Activated T-helper 17 cell treated with anti-CD3 and anti-CD28 coated beads, Interleukin-2, amount 50 U/mL, for 72 hours (primary cell): ENCODE measurements around the gene PREPL. TPM values are rescaled to one million over a fixed set of nuclear protein-coding genes. Genes with fewer than 3 reads are reported as not detected.
"Not testable (repeated sequence)": the region's sequence is repeated elsewhere in the genome, so short reads cannot be mapped to it uniquely, and the experiment has no call there.

Experiments used
- ATAC-seq: fragments of 150-1000 bp; cut with Tn5 transposase; replicated peaks from 2 replicates; pipeline ENCODE4 v1.10.0; 2021; ENCODE audit warnings: mild to moderate bottlenecking, moderate library complexity
- H3K27ac Mint-ChIP-seq: one replicate; pipeline ENCODE4 v1.8.0; 2022; ENCODE audit warnings: mixed read lengths
- H3K27me3 Mint-ChIP-seq: one replicate; pipeline ENCODE4 v1.8.0; 2022; ENCODE audit warnings: mixed read lengths
- H3K36me3 Mint-ChIP-seq: one replicate; pipeline ENCODE4 v1.8.0; 2022; ENCODE audit warnings: low read depth, mild to moderate bottlenecking, mixed read lengths
- H3K4me1 Mint-ChIP-seq: one replicate; pipeline ENCODE4 v1.8.0; 2022; ENCODE audit warnings: mixed read lengths
- H3K4me3 Mint-ChIP-seq: one replicate; pipeline ENCODE4 v1.8.0; 2022; ENCODE audit warnings: mild to moderate bottlenecking, mixed read lengths
- H3K9me3 Mint-ChIP-seq: one replicate; pipeline ENCODE4 v1.8.0; 2022; ENCODE audit warnings: mixed read lengths
- total RNA-seq, 2 donors: library from RNA; stranded (reverse); gene quantifications; one replicate each; pipeline ENCODE4 v1.2.3, GENCODE V29; 2022

The PREPL gene
- total RNA-seq = 10 to 100 TPM; 29.0 to 30.8 TPM

DNA sequence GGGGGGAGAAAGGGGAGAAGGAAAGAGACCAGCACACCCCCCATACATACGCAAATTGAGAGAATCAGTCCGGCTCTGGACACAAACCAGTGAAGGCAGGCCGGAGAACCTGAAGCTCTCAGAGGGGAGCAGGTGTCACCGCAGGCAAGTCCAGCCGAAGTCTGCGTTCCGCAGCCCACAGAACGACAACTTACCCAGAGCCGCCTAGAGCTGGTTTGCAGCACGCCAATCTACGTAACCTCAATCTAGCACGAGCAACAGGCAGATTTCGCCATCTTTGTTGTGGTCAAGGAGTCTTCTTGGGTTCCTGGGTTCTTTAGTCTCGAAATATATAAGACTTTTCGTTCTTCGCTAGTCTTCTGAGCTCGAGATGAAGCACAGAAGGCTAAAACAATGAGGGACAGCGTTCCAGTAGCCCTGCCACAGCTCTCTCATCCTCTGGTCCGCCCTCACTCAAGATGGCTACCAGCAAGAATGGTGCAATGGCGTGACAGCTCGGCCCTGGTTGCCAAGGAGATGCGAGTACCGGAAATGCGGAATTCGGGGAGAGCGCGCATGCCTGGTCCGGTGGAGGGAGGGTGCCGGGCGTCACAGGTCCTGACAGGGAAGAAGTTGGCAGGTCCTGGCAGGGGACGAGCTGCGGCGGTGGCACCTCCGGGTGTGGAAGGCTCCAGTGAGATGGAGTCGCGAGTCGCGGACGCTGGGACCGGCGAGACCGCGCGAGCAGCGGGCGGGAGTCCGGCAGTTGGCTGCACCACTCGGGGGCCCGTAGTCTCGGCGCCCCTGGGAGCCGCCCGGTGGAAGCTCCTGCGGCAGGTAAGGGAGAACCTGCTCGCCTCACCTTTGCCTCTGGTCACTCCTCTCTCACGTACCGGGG, at the start of gene PREPL, which contains the start of gene CAMKMT:
PREPL (minus strand) TSS at position 165 of the 877 bp plus-strand sequence. CDS start 15,152 bp downstream, outside the sequence.
CAMKMT (plus strand) TSS at position 618 of the 877 bp plus-strand sequence.
- Mint-ChIP-seq H3K27me3 (no peaks in the 10 kb centered on the region), H3K4me3 (peak within 1 kb of the TSS; percentile 99), H3K27ac (peak within 1 kb of the TSS; percentile 99), H3K4me1 (peaks cover 23% of the 10 kb centered on the region), H3K36me3 (peaks cover 27% of the 10 kb centered on the region), H3K9me3 (no peaks in the 10 kb centered on the region)
- ATAC-seq = peak; percentile 88

DNA sequence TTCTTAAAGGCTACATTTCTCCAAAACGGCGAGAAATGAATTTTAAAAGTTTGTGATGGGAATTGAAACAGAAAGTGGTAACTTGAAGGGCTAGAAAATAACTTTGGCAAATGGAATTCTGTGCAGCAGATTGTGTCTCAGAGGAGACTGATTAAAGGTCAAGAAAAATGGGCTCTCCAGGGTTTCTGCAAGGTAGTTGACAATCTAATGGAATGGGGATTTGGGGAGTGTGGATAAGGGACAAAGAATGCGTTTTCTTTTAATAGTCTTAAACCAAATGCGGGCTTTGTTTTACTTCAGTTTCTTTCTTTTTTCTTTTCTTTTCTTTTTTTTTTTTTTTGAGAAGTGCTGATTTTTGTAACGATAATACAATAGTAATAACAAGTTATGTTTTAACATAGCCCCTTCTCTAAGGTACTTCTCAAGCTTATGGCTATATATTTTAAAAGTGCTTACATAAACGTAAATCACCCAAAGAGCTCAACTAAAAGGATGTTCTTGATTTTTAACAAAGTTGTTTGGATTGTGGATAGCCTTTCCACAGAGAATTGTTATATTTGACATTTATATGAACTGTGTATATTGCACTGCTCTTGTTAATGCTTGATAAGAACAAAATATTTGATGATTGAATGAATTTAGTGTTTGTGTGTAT, 37.1 kb upstream of the PREPL start:
- no peak overlapping the region for H3K27ac Mint-ChIP-seq
- no peaks in the 10 kb centered on the region for H3K9me3 Mint-ChIP-seq
- H3K4me3 Mint-ChIP-seq = no peak overlapping the region
- no peak for ATAC-seq
- peaks cover 4% of the 10 kb centered on the region for H3K4me1 Mint-ChIP-seq
- H3K27me3 Mint-ChIP-seq = no peaks in the 10 kb centered on the region
- H3K36me3 Mint-ChIP-seq = peaks cover 22% of the 10 kb centered on the region

DNA sequence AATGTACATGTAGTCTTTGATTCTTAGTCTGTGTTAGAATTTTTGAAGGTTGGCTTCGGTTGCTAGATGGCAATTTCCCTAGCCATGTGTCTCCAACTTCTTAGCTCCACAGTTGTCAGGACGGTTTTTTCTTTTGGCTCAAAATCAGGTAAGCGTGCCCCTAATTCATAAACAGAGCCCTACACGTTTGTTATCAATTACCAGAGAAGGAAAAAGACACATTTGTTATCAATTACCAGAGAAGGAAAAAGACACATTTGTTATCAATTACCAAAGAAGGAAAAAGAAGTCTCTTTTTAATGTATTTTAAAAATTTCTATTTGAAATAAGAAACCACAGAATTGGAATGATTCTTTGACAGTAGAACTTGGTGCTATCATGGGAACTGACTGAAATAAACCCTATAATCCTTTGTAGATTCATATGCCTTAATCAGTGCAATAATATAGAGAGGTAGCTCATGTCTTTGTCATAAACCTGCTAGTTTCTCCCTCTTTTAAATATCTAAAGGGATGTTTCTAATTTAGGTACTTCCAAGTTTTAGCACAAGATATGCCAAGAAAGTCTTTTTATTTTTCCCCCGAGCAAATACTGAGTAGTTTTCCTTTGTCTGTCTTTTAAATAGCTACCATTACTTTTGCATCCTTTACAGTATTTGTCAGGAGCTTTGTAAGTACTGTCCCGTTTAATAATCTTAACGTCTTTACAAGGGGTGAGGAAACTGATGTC, 36.3 kb upstream of the PREPL start:
- Mint-ChIP-seq H3K9me3 (no peaks in the 10 kb centered on the region), H3K4me3 (no peak overlapping the region), H3K36me3 (peaks cover 15% of the 10 kb centered on the region), H3K27me3 (no peaks in the 10 kb centered on the region), H3K4me1 (peaks cover 4% of the 10 kb centered on the region), H3K27ac (no peak overlapping the region)
- no peak for ATAC-seq

DNA sequence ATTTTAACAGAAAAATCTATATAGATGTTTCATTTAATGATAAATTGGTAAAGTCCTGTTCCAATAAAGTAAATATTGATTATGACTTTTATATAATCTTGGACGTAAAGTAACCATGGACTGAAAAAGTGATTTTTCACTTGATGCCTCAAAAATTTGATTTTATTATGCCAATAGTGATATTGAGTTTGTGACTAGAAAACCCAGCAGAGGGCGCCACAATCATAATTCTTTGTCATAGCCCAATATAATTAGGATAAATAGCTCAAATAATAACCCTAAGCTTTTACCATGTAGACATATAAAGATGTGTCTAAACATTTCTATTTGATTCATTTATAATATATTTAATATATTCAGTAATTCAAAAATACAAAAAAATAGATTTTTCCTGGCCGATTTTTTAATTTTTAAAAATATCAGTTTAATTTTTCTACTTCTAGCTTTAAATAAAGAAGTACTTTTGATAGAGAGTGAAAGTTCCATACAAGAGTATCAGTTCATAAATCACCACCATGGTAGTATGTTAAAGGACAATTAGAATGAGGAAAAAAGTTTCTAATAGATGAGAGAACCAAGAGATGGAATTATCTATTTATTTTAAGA, 31.1 kb upstream of the PREPL start:
- no peak for ATAC-seq
- Mint-ChIP-seq H3K4me3 (no peak overlapping the region), H3K27me3 (no peaks in the 10 kb centered on the region), H3K9me3 (no peaks in the 10 kb centered on the region), H3K4me1 (no peaks in the 10 kb centered on the region), H3K27ac (no peak overlapping the region), H3K36me3 (no peaks in the 10 kb centered on the region)

DNA sequence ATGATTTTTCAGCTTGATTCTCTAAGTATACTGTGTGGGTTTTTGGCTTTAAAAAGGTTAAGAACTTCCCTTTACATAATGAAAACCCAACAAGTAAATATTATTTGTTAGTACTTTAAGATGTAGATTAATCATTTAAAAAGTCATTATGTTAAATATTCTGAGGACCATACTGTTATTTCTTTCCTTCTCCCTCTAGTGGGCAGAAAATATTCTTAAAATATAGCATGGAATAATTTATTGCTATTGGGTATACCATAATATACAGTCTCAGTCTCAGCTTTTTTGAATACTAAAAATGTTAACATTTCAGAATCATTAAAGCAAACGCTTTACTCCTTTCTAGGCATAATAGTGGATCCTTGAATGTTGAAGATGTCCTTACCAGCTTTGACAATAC, 28.6 kb upstream of the PREPL start:
- no peaks in the 10 kb centered on the region for H3K9me3 Mint-ChIP-seq
- H3K27me3 Mint-ChIP-seq = no peaks in the 10 kb centered on the region
- no peaks in the 10 kb centered on the region for H3K36me3 Mint-ChIP-seq
- H3K27ac Mint-ChIP-seq = no peak overlapping the region
- H3K4me3 Mint-ChIP-seq = no peak overlapping the region
- no peak for ATAC-seq
- peaks cover 11% of the 10 kb centered on the region for H3K4me1 Mint-ChIP-seq

DNA sequence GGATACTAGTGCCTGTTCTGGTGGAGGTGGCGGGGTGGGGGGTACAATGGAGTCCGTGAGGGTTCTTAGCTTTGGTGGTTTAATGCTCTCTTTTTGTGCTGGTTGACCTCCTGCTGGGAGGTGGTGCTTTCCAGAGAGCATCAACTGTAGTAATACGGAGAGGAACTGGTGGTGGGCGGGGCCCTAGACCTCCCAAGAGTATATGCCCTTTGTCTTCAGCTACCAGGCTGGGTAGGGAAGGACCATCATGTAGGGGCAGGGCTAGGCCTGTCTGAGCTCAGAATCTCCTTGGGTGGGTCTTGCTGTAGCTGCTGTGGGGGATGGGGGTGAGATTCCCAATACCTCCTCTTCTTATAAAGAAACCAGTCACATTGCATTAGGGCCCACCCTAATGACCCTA, 27.6 kb upstream of the PREPL start:
- H3K4me1 Mint-ChIP-seq = peaks cover 11% of the 10 kb centered on the region
- peaks cover 8% of the 10 kb centered on the region for H3K36me3 Mint-ChIP-seq
- no peak overlapping the region for H3K4me3 Mint-ChIP-seq
- no peaks in the 10 kb centered on the region for H3K27me3 Mint-ChIP-seq
- no peaks in the 10 kb centered on the region for H3K9me3 Mint-ChIP-seq
- no peak for ATAC-seq
- H3K27ac Mint-ChIP-seq = no peak overlapping the region

DNA sequence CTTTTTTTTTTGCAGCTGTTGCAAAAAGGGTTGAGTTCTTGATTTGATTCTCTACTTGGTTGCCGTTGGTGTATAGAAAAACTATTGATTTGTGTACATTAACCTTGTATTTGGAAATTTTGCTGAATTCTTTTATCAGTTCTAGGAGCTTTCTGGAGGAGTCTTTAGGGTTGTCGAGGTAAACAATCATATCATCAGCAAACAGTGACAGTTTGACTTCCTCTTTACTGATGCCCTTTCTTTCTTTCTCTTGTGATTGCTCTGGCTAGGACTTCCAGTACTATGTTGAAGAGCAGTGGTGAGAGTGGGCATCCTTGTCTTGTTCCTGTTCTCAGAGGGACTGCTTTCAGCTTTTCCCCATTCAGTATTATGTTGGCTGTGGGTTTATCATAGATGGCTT, 23.9 kb upstream of the PREPL start:
- H3K4me3 Mint-ChIP-seq, H3K27ac Mint-ChIP-seq, H3K9me3 Mint-ChIP-seq, ATAC-seq, H3K27me3 Mint-ChIP-seq: not testable (repeated sequence)
- peaks cover 11% of the 10 kb centered on the region for H3K4me1 Mint-ChIP-seq
- peaks cover 20% of the 10 kb centered on the region for H3K36me3 Mint-ChIP-seq

DNA sequence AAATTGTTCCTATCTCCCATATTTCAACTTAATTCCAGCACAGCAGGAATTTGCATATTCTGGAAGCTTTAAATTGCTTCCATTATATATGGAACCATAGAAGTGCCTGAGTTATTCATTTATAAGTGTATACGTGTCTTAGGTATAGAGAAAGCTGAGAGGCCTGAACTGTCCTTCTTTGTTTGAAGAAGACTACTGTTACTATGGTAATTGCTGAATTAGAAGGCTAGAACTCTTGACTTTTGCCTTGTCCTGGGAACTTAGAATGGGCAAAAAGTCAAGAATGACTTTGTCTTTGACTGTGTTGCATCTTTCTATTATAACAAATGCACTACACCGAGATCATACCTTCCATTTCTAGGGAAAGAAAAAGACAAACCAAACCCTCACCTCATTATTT, 16.2 kb upstream of the PREPL start:
- no peak overlapping the region for H3K4me3 Mint-ChIP-seq
- peaks cover 48% of the 10 kb centered on the region for H3K36me3 Mint-ChIP-seq
- no peak for ATAC-seq
- no peaks in the 10 kb centered on the region for H3K27me3 Mint-ChIP-seq
- H3K9me3 Mint-ChIP-seq = peaks cover 4% of the 10 kb centered on the region
- no peak overlapping the region for H3K27ac Mint-ChIP-seq
- peaks cover 6% of the 10 kb centered on the region for H3K4me1 Mint-ChIP-seq

DNA sequence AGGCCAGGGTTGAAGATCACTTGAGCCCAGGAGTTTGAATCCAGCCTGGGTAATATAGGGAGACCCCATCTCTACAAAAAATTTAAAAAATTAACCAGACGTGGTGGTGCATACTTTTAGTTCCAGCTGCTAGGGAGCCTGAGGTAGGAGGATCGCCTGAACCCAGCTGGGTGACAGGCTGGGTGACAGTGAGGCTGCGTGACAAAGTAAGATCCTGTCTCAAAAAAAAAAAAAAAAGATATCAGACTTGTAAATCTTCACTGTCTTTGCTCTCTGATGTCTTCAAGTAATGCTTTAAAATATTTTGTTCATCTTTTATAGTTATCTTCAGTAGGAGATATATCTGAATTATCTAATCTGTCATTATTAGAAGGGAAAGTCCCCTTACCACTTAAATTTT, 11.0 kb upstream of the PREPL start:
- Mint-ChIP-seq H3K36me3 (peaks cover 31% of the 10 kb centered on the region), H3K4me1 (peaks cover 5% of the 10 kb centered on the region), H3K9me3 (no peaks in the 10 kb centered on the region), H3K4me3 (no peak overlapping the region), H3K27me3 (no peaks in the 10 kb centered on the region), H3K27ac (no peak overlapping the region)
- ATAC-seq = no peak

DNA sequence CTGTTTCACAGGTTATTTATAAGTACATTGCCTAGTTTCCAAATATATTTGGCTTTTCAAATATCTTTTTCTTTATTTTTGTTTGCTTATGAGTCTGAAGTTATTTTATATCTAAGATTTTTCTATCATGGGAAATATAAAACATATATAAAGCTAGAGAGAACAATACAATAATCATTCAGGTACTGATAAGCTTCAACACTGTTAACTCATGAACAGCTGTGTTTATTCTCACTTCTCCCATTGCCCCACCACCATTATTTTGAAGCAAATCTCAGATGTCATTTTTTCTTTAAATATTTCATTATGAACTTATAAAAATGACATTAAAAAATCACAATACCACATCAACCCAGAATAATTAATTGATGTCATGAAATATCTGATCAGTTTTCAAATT, 10.2 kb upstream of the PREPL start:
- no peaks in the 10 kb centered on the region for H3K9me3 Mint-ChIP-seq
- peaks cover 5% of the 10 kb centered on the region for H3K4me1 Mint-ChIP-seq
- H3K27ac Mint-ChIP-seq = no peak overlapping the region
- no peak for ATAC-seq
- no peaks in the 10 kb centered on the region for H3K27me3 Mint-ChIP-seq
- peaks cover 23% of the 10 kb centered on the region for H3K36me3 Mint-ChIP-seq
- H3K4me3 Mint-ChIP-seq = no peak overlapping the region

DNA sequence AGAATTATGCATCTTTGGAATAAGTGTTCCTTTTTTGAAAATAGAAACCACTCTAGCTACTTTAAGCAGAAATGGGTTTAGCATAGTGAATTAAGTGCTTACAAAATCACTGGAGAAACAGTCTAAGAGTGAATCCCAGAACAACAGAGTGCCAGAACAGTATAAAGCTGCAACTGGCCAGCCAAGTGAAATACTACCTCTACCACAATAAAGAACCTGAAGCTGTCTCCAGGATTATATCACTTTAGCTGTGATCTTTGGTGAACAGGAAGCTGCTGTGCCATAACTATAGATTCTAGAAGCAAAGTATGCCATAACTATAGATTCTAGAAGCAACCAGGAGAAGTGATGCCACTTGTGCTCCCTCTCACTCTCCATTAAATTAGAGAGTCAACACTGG, 8.1 kb upstream of the PREPL start:
- no peaks in the 10 kb centered on the region for H3K27me3 Mint-ChIP-seq
- H3K27ac Mint-ChIP-seq = no peak overlapping the region
- H3K4me3 Mint-ChIP-seq = no peak overlapping the region
- no peaks in the 10 kb centered on the region for H3K9me3 Mint-ChIP-seq
- H3K36me3 Mint-ChIP-seq = peaks cover 16% of the 10 kb centered on the region
- peaks cover 5% of the 10 kb centered on the region for H3K4me1 Mint-ChIP-seq
- ATAC-seq = no peak

DNA sequence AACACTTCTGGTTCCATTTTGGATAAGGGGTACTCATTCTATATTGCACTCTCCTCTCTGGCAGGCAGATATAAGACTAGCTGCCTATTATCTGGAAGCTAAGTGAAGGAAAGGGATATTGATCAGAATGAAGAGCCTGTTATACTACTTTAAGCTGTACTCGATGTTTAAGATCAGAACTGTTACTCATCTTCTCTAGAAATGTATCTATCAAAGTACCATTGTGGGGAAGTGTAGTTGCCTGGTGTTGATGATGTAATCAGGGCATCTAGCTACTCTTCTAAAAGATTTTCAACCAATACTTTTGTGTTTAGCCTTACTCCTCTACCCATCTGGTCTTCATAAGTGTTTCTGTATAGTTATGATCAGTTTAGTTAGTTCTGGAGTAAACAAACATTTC, 6.3 kb upstream of the PREPL start:
- ATAC-seq = peak; percentile 94
- H3K27ac Mint-ChIP-seq = peak overlapping the region; percentile 7
- peak overlapping the region; percentile 11 for H3K4me3 Mint-ChIP-seq
- H3K9me3 Mint-ChIP-seq = no peaks in the 10 kb centered on the region
- H3K27me3 Mint-ChIP-seq = no peaks in the 10 kb centered on the region
- H3K36me3 Mint-ChIP-seq = no peaks in the 10 kb centered on the region
- peaks cover 10% of the 10 kb centered on the region for H3K4me1 Mint-ChIP-seq

DNA sequence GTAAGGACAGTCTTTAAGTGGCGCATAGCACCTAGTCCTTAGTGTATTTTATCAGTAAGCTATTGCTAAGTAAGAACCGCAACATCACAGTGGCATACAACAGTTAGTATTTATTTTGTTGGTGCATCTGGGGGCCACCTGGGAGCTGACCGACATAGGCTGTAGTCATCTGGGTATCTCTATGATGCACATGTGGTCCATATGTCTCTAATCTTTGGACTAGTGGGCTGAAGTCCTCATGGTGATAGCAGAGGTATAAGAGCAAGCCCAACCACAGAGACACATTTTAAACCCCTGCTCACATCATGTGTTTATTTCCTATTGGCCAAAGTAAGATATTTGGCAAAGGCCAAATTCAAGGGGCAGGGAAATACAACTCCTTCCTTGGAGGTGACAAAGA, 3.3 kb upstream of the PREPL start:
- Mint-ChIP-seq H3K27me3 (no peaks in the 10 kb centered on the region), H3K27ac (no peak overlapping the region), H3K36me3 (peaks cover 5% of the 10 kb centered on the region), H3K4me3 (peak overlapping the region; percentile 99), H3K4me1 (peaks cover 17% of the 10 kb centered on the region), H3K9me3 (no peaks in the 10 kb centered on the region)
- ATAC-seq = no peak
